ENCODE measurements around the gene POTEJ.
"Not testable (repeated sequence)": the region's sequence is repeated elsewhere in the genome, so short reads cannot be mapped to it uniquely, and the experiment has no call there.

The POTEJ gene

DNA sequence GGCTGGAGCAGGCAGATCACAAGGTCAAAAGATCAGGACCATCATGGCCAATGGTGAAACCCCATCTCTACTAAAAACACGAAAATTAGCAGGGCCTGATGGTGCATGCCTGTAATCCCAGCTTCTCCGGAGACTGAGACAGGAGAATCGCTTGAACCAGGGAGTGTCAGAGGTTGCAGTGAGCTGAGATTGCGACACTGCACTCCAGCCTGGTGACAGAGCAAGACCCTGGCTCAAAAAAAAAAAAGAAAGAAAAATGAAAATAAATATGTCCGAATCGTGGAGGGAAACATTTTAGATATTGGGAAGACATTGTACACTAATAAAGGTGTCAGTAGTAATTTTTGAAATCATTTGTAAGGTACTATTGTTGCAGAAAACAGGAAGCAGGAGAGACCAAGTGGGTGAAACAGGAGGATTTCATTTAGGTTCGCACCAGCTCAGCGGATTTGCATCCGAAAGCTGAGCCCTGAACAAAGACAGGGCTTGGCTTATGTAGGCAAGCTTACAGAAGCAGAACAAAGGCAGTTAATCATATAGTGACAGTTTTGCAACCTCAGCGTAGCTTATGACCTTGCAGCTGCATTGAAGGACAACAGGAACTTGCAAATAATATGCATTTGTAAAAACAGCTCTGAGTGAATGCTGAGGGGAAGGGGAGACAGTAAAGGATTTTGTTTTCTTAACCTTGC is 17.7 kb downstream of the POTEJ start:
- not testable (repeated sequence) for H3K4me3 ChIP-seq (ENCODE audit: low read length); H3K9me3 ChIP-seq (ENCODE audit: low read length); H3K4me1 ChIP-seq (ENCODE audit: insufficient read depth, low read length); H2AFZ ChIP-seq (ENCODE audit: low read depth, low read length); H3K27me3 ChIP-seq (ENCODE audit: insufficient read depth, low read length); H3K36me3 ChIP-seq (ENCODE audit: insufficient read depth, low read length)

DNA sequence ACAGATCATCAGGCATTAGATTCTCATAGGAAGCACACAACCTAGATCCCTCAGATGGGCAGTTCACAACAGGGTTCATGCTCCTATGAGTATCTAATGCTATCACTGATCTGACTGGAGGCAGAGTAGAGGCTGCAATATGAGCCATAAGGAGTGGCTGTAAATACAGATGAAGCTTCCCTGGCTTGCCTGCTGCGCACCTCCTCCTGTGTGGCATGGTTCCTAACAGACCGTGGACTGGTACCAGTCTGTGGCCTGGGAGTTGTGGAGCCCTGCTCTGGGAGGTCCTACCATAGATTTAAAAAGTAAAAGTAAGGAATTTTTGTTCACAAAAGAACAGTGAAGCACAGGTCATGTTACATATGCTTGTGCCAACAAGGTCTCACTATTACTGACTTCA is 27.7 kb downstream of the POTEJ start:
- not testable (repeated sequence) for H3K36me3 ChIP-seq (ENCODE audit: insufficient read depth, low read length); H3K9me3 ChIP-seq (ENCODE audit: low read length); H3K4me1 ChIP-seq (ENCODE audit: insufficient read depth, low read length); H2AFZ ChIP-seq (ENCODE audit: low read depth, low read length); H3K27me3 ChIP-seq (ENCODE audit: insufficient read depth, low read length); H3K4me3 ChIP-seq (ENCODE audit: low read length)

DNA sequence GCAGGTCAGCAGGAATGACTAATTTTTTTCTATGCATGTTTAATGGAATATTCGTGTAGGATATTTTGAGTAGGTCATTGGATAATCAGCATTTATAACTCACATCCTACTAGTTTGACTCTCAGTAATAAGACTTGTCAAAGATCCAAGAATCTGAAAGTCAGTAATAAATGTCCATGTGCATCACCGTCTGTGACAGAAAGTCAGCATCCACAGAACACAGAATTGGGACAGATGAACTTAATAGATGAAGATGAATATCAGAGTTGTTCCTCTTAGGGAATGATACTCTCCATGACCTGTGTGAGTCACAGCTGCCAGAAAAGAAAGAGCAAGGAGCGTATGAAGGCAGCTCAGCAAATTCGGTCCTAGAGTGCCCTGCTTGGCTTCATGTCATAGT is 30.4 kb downstream of the POTEJ start:
- H3K4me1 ChIP-seq (ENCODE audit: insufficient read depth, low read length); H3K4me3 ChIP-seq (ENCODE audit: low read length); H3K9me3 ChIP-seq (ENCODE audit: low read length); H3K27me3 ChIP-seq (ENCODE audit: insufficient read depth, low read length); H3K36me3 ChIP-seq (ENCODE audit: insufficient read depth, low read length); H2AFZ ChIP-seq (ENCODE audit: low read depth, low read length): not testable (repeated sequence)

DNA sequence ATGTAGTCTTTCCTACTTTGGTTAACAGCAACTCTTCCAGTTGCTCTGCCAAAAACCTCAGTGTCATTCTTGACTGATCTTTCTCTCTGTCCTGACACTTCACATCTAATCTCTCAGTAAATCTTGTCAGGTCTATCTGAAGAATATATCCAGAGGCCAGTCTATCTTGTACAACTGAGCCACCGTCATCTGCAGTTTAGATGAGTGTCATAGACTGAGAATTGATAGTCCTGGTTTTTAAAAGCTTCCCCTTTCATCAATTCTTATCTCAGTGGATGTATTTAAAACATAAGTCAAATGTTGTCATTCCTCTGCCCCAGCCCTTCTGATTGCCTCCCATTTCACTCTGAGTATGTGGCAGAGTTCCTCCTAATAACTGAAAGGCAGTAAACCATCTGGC is 38.0 kb downstream of the POTEJ start:
- H3K4me3 ChIP-seq (ENCODE audit: low read length); H3K4me1 ChIP-seq (ENCODE audit: insufficient read depth, low read length); H3K27me3 ChIP-seq (ENCODE audit: insufficient read depth, low read length); H2AFZ ChIP-seq (ENCODE audit: low read depth, low read length); H3K36me3 ChIP-seq (ENCODE audit: insufficient read depth, low read length); H3K9me3 ChIP-seq (ENCODE audit: low read length): not testable (repeated sequence)

DNA sequence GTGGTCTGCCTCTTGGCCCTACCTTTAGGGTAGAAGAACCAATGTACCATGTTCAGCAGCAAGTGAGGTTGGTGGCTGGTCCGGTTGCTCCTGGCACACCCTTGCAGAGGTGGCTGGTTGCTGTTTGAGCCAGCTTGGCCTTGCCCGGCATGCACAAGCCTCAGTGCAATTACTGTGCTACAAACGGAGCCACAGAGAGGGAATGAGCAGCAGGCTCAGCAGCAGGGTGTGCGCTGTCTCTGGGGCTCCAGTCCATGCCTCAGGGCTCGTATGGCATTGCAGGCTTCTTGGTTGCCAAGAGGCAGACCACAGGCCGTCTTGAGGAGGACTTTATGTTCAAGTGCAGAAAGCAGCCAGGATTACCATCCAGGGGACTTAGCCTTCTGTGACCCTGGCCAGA is 53.3 kb downstream of the POTEJ start:
- not testable (repeated sequence) for H3K36me3 ChIP-seq (ENCODE audit: insufficient read depth, low read length); H3K27me3 ChIP-seq (ENCODE audit: insufficient read depth, low read length); H3K9me3 ChIP-seq (ENCODE audit: low read length); H2AFZ ChIP-seq (ENCODE audit: low read depth, low read length); H3K4me3 ChIP-seq (ENCODE audit: low read length); H3K4me1 ChIP-seq (ENCODE audit: insufficient read depth, low read length)

DNA sequence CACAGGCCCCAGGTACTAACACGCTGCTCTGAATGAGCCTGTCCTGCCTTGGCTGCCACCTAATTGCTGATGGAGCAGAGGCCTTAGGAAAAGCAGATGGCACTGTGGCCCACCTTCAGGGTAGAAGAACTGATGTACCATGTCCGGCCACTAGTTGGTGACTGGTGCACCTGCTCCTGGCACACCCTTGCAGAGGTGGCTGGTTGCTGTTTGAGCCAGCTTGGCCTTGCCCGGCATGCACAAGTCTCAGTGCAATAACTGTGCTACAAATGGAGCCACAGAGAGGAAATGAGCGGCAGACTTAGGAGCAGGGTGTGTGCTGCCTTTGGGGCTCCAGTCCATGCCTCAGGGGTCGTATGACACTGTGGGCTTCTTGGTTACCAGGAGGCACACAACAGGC is 54.4 kb downstream of the POTEJ start:
- not testable (repeated sequence) for H3K27me3 ChIP-seq (ENCODE audit: insufficient read depth, low read length); H3K4me3 ChIP-seq (ENCODE audit: low read length); H3K36me3 ChIP-seq (ENCODE audit: insufficient read depth, low read length); H3K4me1 ChIP-seq (ENCODE audit: insufficient read depth, low read length); H2AFZ ChIP-seq (ENCODE audit: low read depth, low read length); H3K9me3 ChIP-seq (ENCODE audit: low read length)

DNA sequence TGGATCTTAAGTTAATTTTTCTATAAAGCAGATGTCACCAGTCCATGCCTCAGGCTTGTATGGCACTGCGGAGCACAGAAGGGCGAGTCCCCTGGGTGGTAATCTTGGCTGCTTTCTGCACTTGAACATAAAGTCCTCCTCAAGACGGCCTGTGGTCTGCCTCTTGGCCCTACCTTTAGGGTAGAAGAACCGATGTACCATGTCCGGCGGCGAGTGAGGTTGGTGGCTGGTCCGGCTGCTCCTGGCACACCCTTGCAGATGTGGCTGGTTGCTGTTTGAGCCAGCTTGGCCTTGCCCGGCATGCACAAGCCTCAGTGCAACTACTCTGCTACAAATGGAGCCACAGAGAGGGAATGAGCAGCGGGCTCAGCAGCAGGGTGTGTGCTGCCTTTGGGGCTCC is 56.3 kb downstream of the POTEJ start:
- H3K27me3 ChIP-seq (ENCODE audit: insufficient read depth, low read length); H2AFZ ChIP-seq (ENCODE audit: low read depth, low read length); H3K36me3 ChIP-seq (ENCODE audit: insufficient read depth, low read length); H3K4me3 ChIP-seq (ENCODE audit: low read length); H3K9me3 ChIP-seq (ENCODE audit: low read length); H3K4me1 ChIP-seq (ENCODE audit: insufficient read depth, low read length): not testable (repeated sequence)

DNA sequence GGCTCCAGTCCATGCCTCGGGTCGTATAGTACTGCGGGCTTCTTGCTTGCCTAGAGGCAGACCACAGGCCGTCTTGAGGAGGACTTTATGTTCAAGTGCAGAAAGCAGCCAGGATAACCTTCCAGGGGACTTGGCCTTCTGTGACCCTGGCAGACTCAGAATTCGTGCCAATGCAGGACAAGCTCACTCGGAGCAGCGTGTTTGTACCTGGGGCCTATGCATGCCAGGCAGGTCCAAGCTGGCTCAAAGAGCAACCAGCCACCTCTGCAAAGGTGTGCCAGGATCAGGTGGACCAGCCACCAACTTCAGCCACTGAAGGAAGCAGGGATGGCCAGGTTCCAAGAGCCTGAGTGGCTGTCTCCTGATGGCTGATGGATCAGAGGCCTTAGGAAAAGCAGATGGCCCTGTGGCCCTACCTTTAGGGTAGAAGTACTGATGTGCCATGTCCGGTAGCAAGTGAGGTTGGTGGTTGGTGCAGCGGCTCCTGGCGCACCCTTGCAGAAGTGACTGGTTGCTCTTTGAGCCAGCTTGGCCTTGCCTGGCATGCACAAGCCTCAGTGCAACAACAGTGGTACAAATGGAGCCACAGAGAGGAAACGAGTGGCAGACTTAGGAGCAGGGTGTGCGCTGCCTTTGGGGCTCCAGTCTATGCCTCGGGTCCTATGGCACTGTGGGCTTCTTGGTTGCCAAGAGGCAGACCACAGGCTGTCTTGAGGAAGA is 58.9 kb downstream of the POTEJ start:
- not testable (repeated sequence) for H3K27me3 ChIP-seq (ENCODE audit: insufficient read depth, low read length); H3K9me3 ChIP-seq (ENCODE audit: low read length); H3K4me3 ChIP-seq (ENCODE audit: low read length); H3K4me1 ChIP-seq (ENCODE audit: insufficient read depth, low read length); H3K36me3 ChIP-seq (ENCODE audit: insufficient read depth, low read length); H2AFZ ChIP-seq (ENCODE audit: low read depth, low read length)

DNA sequence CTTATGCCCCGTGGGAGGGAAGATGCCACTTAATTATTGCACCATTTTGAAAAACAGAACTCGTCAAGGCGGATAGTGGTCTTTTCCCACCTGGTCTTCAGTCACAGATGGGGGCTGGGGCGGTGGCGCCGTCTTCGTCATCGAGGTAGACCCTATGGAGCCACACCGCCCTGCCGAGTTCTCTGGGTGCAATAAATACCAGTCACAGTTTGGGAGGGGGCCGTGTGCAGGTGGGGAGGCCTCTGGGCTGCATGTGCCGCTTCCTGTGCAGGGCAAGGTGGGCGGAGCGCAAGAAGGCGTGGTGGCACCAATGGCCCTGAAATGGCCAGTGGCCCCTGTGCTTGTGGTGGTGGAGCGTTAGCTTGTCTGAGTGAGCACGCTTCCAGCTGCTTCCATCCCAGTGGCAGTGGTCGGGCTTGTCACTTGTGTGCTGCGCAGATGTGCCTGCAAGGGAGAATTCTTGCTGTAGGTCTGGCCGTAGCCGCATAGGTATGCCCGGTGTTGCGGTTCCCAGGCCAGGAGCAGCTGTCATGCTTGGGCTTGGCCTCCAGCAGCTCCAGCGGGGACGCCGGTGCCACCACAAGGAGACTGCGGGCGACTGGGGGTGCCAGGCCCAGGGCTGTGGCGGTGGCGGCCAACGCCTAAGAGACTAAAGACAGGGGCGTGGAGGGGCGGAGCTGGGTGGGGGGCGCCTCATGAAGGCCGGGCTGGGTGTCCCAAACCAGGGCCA is 81.0 kb downstream of the POTEJ start:
- not testable (repeated sequence) for H3K27me3 ChIP-seq (ENCODE audit: insufficient read depth, low read length); H2AFZ ChIP-seq (ENCODE audit: low read depth, low read length)

DNA sequence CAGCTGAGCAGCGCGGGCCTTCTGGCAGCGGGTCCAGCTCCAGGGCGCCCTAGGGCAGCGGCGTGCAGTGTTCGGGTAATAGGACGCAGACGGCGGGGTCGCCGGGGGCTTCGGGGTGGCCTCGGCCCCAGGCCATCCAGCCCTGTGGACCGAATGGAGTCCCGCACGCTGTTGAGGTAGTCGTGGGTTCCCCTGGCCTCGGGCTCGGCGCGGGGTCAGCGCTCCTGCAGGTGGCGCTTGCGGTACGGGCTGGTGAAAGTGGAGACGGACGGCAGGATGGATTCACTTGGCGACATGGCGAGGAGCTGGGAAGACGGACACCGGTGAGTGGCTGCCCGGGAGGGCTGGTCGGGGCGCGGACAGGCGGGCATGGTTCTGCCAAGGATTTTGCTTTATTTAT is 82.2 kb downstream of the POTEJ start:
- H2AFZ ChIP-seq (ENCODE audit: low read depth, low read length); H3K4me3 ChIP-seq (ENCODE audit: low read length); H3K4me1 ChIP-seq (ENCODE audit: insufficient read depth, low read length); H3K27me3 ChIP-seq (ENCODE audit: insufficient read depth, low read length); H3K9me3 ChIP-seq (ENCODE audit: low read length); H3K36me3 ChIP-seq (ENCODE audit: insufficient read depth, low read length): not testable (repeated sequence)

More for the DNA sequence above, 81.0 kb downstream of the POTEJ start:
- H3K9me3 ChIP-seq (ENCODE audit: low read length); H3K36me3 ChIP-seq (ENCODE audit: insufficient read depth, low read length); H3K4me1 ChIP-seq (ENCODE audit: insufficient read depth, low read length); H3K4me3 ChIP-seq (ENCODE audit: low read length): not testable (repeated sequence)

DNA sequence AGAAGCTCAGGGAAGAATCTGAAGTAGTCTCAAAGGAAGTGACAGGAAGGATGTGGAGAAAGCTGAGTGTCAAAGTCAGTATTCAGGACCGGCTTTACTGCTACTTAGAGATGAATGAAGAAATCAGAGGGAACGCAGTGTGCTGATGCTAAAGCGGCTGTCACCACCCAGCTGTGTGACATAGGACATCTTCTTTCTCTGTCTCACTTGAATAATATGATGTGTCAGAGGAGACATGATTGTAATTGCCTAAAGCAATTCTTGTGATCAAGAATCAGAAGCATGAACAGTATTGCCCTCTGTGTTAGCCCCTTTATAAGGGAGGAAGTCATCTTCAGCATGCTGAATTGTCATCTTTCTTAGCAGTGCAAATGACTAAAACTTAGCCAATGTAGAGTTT is 92.0 kb downstream of the POTEJ start:
- H3K9me3 ChIP-seq (ENCODE audit: low read length); H3K4me1 ChIP-seq (ENCODE audit: insufficient read depth, low read length); H3K27me3 ChIP-seq (ENCODE audit: insufficient read depth, low read length); H3K4me3 ChIP-seq (ENCODE audit: low read length); H3K36me3 ChIP-seq (ENCODE audit: insufficient read depth, low read length); H2AFZ ChIP-seq (ENCODE audit: low read depth, low read length): not testable (repeated sequence)
